Cortex of kidney (tissue), 1 donor: ENCODE data around the gene PIK3AP1.
"Not testable (repeated sequence)": the region's sequence is repeated elsewhere in the genome, so short reads cannot be mapped to it uniquely, and the experiment has no call there.

Source experiments
- DNase-seq: peaks from one replicate; lab custom pipeline; 2025; lab: John Stamatoyannopoulos, UW

Gene PIK3AP1, protein sequence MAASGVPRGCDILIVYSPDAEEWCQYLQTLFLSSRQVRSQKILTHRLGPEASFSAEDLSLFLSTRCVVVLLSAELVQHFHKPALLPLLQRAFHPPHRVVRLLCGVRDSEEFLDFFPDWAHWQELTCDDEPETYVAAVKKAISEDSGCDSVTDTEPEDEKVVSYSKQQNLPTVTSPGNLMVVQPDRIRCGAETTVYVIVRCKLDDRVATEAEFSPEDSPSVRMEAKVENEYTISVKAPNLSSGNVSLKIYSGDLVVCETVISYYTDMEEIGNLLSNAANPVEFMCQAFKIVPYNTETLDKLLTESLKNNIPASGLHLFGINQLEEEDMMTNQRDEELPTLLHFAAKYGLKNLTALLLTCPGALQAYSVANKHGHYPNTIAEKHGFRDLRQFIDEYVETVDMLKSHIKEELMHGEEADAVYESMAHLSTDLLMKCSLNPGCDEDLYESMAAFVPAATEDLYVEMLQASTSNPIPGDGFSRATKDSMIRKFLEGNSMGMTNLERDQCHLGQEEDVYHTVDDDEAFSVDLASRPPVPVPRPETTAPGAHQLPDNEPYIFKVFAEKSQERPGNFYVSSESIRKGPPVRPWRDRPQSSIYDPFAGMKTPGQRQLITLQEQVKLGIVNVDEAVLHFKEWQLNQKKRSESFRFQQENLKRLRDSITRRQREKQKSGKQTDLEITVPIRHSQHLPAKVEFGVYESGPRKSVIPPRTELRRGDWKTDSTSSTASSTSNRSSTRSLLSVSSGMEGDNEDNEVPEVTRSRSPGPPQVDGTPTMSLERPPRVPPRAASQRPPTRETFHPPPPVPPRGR

GRCh38 chr10:96720422-96721206 is at the start of gene PIK3AP1:
TSS of gene PIK3AP1 (minus strand) at chr10:96720514. CDS start at chr10:96720394, 120 bp downstream.
- DNase-seq: no peak

- no peak for DNase-seq
Measured at GRCh38 chr10:96768136-96768535, 47.8 kb upstream of the PIK3AP1 start.

DNA sequence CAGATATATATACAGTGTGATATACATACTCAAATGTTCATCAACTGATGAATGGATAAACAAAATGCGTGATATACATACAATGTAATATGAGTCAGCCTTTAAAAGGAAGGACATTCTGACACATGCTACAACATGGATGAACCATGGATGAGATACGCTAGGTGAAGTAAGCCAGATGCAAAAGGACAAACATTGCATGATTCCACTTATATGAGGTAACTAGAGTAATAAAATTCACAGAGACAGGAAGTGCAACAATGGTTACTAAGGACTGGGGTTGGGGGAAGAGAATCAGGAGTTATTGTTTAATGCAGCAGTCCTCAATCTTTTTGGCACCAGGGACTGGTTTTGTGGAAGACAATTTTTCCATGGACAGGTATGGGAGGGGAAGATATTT is 47.3 kb upstream of the PIK3AP1 start:
- no peak for DNase-seq

- DNase-seq: no peak
Measured at GRCh38 chr10:96765406-96766240, 45.3 kb upstream of the PIK3AP1 start.

- no peak for DNase-seq
Measured at GRCh38 chr10:96764425-96765060, 44.2 kb upstream of the PIK3AP1 start.

DNA sequence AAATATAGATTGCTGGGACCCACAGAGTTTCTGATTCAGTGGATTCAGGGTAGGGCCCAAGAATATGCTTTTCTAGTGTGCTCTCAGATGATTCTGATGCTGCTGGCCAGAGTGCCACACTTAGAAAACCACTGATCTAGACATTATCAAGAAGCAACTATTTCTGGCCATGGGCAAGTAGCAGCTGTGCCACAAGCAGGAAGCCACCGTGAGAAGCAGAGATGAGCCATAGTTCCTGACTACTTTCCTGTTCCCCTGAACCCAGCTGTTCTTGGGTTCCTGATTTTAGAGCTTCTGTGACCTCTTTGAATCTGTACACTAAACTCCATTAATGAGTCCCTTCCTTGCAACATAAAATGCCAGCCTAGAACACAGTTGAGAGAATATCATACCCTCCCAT is 38.1 kb upstream of the PIK3AP1 start:
- DNase-seq: no peak

DNA sequence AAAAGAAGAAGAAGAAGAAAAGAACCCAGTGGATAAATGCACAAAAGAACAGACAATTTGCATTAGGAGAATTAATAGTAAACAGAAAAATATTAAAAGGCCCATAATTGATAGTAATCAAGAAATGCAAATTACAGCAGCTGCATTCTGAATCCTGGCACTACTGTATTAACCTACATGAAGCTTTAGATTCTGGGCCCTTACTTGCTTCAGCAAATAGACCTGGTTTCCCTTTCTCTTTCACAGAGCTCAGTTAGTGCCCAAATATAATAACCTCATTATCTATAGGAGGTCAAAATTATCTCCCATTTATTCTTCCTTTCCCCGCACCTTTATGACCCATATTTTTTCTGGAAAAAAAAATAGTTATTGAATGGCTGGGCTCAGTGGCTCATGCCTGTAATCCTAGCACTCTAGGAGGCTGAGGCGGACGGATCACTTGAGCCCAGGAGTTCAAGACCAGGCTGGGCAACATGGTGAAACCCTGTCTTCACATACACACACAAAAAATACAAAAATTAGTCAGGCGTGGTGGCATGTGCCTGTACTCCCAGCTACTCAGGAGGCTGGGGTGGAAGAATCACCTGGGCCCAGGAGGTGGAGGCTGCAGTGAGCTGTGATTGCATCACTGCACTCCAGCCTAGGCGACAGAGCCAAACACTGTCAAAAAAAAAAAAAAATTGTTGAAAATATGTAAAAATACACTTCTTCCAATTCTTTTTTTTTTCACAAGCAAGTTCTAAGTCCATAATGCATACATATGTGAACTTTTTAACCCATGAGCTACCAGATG is 36.0 kb upstream of the PIK3AP1 start:
- DNase-seq: no peak

GRCh38 chr10:96753956-96754355 is 33.6 kb upstream of the PIK3AP1 start:
- no peak for DNase-seq

- no peak for DNase-seq
Measured at GRCh38 chr10:96752375-96752774, 32.1 kb upstream of the PIK3AP1 start.

- not testable (repeated sequence) for DNase-seq
Measured at GRCh38 chr10:96750316-96750715, 30.0 kb upstream of the PIK3AP1 start.

GRCh38 chr10:96747734-96748550 is 27.6 kb upstream of the PIK3AP1 start:
- DNase-seq: no peak

DNA sequence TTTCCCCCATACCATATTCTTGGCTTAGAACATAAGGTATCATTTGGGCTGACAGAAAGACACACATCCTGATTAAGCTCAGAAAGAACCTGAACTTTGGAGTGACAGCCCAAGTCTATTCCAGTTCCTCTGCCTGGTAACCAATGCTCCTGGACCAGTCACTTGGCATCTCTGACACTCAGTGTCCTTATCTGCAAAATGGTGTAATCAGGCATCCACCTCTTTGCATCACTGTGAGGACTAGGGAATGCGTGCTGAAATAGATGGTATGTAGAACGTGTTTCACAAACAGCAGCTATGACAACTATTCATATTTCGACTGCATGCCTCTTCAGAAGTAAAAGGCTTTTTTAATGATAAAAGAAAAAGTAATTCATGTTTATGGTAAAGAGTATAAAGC is 26.2 kb upstream of the PIK3AP1 start:
- no peak for DNase-seq

GRCh38 chr10:96745950-96746349 is 25.6 kb upstream of the PIK3AP1 start:
- DNase-seq: no peak

- no peak for DNase-seq
Measured at GRCh38 chr10:96743988-96744585, 23.8 kb upstream of the PIK3AP1 start.

DNA sequence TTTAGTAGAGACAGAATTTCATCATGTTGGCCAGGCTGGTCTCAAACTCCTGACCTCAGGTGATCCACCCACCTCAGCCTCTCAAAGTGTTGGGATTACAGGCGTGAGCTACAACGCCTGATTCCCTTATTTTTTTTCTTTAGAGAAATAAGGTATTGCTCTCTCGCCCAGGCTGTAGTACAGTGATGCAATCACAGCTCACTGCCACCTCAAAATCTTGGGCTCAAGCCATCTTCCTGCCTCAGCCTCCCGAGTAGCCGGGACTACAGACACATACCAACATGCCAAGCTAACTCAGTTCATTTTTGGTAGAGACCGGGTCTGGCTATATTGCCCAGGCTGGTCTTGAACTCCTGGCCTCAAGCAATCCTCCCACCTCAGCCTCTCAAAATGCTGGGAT is 21.2 kb upstream of the PIK3AP1 start:
- not testable (repeated sequence) for DNase-seq

- DNase-seq: no peak
Measured at GRCh38 chr10:96740579-96741281, 20.4 kb upstream of the PIK3AP1 start.

DNA sequence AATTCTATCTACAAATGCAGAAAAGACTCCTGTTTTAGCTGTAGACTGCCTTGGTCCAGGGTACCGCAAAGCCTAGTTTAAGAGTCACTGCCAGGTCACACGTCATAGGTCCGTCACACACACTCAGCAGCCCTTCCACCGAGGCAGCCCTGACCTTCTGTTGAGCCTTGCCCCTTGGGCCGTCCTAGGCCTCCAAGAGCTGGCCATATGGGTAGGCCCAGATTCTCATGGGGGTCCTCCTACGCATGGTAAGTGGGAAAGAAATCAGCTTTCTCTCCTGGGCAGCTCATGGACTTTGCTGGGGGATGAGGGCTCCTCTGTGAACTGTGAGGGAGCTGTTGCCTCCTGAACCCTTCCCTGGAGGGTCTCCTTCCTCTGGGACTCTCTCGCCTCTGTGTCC is 19.8 kb upstream of the PIK3AP1 start:
- DNase-seq: no peak

DNA sequence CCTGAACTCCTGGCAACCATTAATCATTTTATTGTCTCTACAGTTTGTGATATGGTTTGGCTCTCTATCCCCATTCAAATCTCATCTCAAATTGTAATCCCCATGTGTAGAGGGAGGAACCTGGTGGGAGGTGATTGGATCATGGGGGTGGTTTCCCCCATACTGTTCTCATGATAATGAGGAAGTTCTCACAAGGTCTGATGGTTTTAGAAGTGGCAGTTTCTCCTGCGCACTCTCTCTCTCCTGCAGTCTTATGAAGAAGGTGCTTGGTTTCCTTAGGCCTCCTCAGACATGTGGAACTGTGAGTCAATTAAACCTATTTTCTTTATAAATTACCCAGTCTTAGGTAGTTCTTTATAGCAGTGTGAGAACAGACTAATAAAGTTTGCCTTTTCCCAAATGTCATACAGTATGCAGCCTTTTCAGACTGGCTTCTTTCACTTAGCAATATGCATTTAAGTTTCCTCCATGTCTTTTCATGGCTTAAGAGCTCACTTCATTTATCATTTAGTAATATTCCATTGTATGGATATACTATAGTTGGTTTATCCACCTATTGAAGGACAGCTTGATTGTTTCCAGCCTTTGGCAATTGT is 17.1 kb upstream of the PIK3AP1 start:
- DNase-seq: not testable (repeated sequence)
